Left cardiac atrium (tissue), 4 donors: Measurements from ENCODE around the gene MCC. TPM values are rescaled to one million over a fixed set of nuclear protein-coding genes. Genes with fewer than 3 reads are reported as not detected.
A peak's percentile ranks its signal among the peaks of the same experiment; 100 is the strongest.
"Not testable (repeated sequence)": the region's sequence is repeated elsewhere in the genome, so short reads cannot be mapped to it uniquely, and the experiment has no call there.

ENCODE experiments used
- ATAC-seq, 2 donors: fragments of 200-7000 bp; cut with Tn5 transposase; one replicate each; pipeline ENCODE4 v1.9.1; 2020; ENCODE audit warnings: mild to moderate bottlenecking in 2 of 2, moderate library complexity in 2 of 2
- DNase-seq: peaks from one replicate; pipeline ENCODE4 v3.0.0-alpha.2; 2020
- intact Hi-C, 2 donors: fragments of 100-400 bp; cut with DNase I; formaldehyde crosslinking; loops; one replicate each; pipeline versions ENCODE4 v1.14.1 to v1.15.1; 2022 to 2023
- total RNA-seq, 2 donors: library from RNA; stranded (reverse); fragmentation: NEBNext Ultra II Directional; extraction: Animal tissue kit (Norgen Biotek cat#: 25700); gene quantifications; one replicate each; pipeline ENCODE4 v1.2.1, GENCODE V29; 2021
- donor health status: DM: no; HTN: yes; CAD: no.
- donor health status: DM: no; HTN: yes; CAD: no; lungs with severe emphysema.
- donor health status: DM: yes; HTN: yes; CAD: no.
- donor health status: Dilated cardiomyopathy.

MCC gene
- total RNA-seq, 2 donors from 2014 or later: 18.2 to 28.6 TPM

- no peak for ATAC-seq
- intact Hi-C loops: loop anchor here (5.0 to 10.0 kb wide), 2 partner anchors 120 to 127 kb away; no protein-coding TSS in a partner anchor
- DNase-seq: no peak
These were observed 13.8 kb upstream of the MCC start for GRCh38 chr5:113502073-113502472.

- intact Hi-C loops: no loop called here
- ATAC-seq: peak in 1 of 2 donors; percentile 77
- DNase-seq: no peak
These were observed 7.2 kb upstream of the MCC start for GRCh38 chr5:113495422-113495841.

GRCh38 chr5:113493446-113493845 lies 5.2 kb upstream of the MCC start:
- no peak for ATAC-seq
- intact Hi-C loops: no loop called here
- no peak for DNase-seq

- no peak for DNase-seq
These were observed 2.8 kb upstream of the MCC start for GRCh38 chr5:113491022-113491421.

GRCh38 chr5:113490317-113490716 lies 2.1 kb upstream of the MCC start:
- intact Hi-C loops: no loop called here
- DNase-seq: no peak
- ATAC-seq: no peak

More at GRCh38 chr5:113491022-113491421, 2.8 kb upstream of the MCC start:
- no peak for ATAC-seq
- intact Hi-C loops: no loop called here

GRCh38 chr5:113489299-113489698 lies 1.0 kb upstream of the MCC start:
- DNase-seq (peak; percentile 28), ATAC-seq (peak; percentile 33 to 91)
- intact Hi-C loops: no loop called here

GRCh38 chr5:113488645-113489184 lies 462 bp upstream of the MCC start:
- DNase-seq: no peak
- ATAC-seq: peak; percentile 12 to 25
- intact Hi-C loops: no loop called here

GRCh38 chr5:113487416-113487780 lies 855 bp downstream of the MCC start:
- intact Hi-C loops: no loop called here
- ATAC-seq (peak; percentile 11 to 12), DNase-seq (no peak)

GRCh38 chr5:113480243-113480642 lies 8.0 kb downstream of the MCC start:
- intact Hi-C loops: no loop called here
- DNase-seq (no peak), ATAC-seq (no peak)

- no peak for DNase-seq
- ATAC-seq: no peak
- intact Hi-C loops: no loop called here
These were observed 9.6 kb downstream of the MCC start for GRCh38 chr5:113478691-113479090.

- DNase-seq (no peak), ATAC-seq (peak in 1 of 2 donors; percentile 77)
- intact Hi-C loops: no loop called here
These were observed 14.0 kb downstream of the MCC start for GRCh38 chr5:113474100-113474728.

- DNase-seq (no peak), ATAC-seq (no peak)
- intact Hi-C loops: no loop called here
These were observed 25.2 kb downstream of the MCC start for GRCh38 chr5:113463032-113463431.

- DNase-seq, ATAC-seq, intact Hi-C loops: not testable (repeated sequence)
These were observed 31.1 kb downstream of the MCC start for GRCh38 chr5:113457106-113457505.

GRCh38 chr5:113452941-113453340 lies 35.3 kb downstream of the MCC start:
- DNase-seq (no peak), ATAC-seq (no peak)
- intact Hi-C loops: no loop called here

GRCh38 chr5:113451797-113452196 lies 36.5 kb downstream of the MCC start:
- intact Hi-C loops: no loop called here
- ATAC-seq: peak in 1 of 2 donors; percentile 29
- DNase-seq: no peak

GRCh38 chr5:113450929-113451328 lies 37.3 kb downstream of the MCC start:
- intact Hi-C loops: no loop called here
- ATAC-seq (no peak), DNase-seq (no peak)

- intact Hi-C loops: no loop called here
- no peak for ATAC-seq
These were observed 37.8 kb downstream of the MCC start for GRCh38 chr5:113450462-113450861.

GRCh38 chr5:113448252-113448651 lies 40.0 kb downstream of the MCC start:
- intact Hi-C loops: no loop called here
- ATAC-seq (no peak), DNase-seq (no peak)

More at GRCh38 chr5:113450462-113450861, 37.8 kb downstream of the MCC start:
- no peak for DNase-seq

GRCh38 chr5:113447498-113448050 lies 40.7 kb downstream of the MCC start:
- ATAC-seq: no peak
- no peak for DNase-seq
- intact Hi-C loops: no loop called here

- ATAC-seq (peak in 1 of 2 donors; percentile 41), DNase-seq (no peak)
- intact Hi-C loops: no loop called here
These were observed 41.8 kb downstream of the MCC start for GRCh38 chr5:113446358-113446927.

GRCh38 chr5:113437111-113437510 lies 51.1 kb downstream of the MCC start:
- ATAC-seq (no peak), DNase-seq (no peak)
- intact Hi-C loops: no loop called here
